Left lobe of liver (tissue), 2 donors: ENCODE measurements around the gene MORN1. TPM values are rescaled to one million over a fixed set of nuclear protein-coding genes. Genes with fewer than 3 reads are reported as not detected.

Experiments
- ATAC-seq: fragments of 200-7000 bp; cut with Tn5 transposase; one replicate; pipeline ENCODE4 v1.9.1; 2020; ENCODE audit warnings: mild to moderate bottlenecking, moderate library complexity
- DNase-seq: peaks from one replicate; pipeline ENCODE4 v3.0.0-alpha.2; 2020; ENCODE audit warnings: low spot score
- total RNA-seq: library from RNA; stranded (reverse); gene quantifications from one replicate; pipeline ENCODE4 v1.2.1, GENCODE V29; 2021
- donor health status: DM: no; HTN: no; CAD: no; lungs with moderate emphysema.
- donor health status: DM: no; HTN: yes; CAD: no.

MORN1 gene
- total RNA-seq, 1 donor from 2014 or later = 6.7 TPM

DNA sequence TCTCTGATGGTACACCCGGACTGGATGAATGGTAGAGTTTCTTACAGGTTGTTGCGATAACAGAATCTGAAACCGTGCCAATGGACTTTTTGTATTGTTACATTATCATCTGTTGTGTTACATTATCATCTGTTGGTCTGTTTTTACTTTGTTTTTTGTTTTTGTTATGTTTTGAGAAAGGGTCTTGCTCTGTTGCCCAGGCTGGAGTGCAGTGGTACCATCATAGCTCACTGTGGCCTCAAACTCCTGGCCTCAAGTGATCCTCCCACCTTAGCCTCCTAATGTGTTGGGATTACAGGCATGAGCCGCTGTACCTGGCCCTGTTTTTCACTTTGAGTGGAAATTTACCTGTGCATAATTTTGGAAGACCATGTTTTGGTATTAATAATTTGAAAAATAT is 31.2 kb upstream of the MORN1 start:
- DNase-seq = no peak
- no peak for ATAC-seq

DNA sequence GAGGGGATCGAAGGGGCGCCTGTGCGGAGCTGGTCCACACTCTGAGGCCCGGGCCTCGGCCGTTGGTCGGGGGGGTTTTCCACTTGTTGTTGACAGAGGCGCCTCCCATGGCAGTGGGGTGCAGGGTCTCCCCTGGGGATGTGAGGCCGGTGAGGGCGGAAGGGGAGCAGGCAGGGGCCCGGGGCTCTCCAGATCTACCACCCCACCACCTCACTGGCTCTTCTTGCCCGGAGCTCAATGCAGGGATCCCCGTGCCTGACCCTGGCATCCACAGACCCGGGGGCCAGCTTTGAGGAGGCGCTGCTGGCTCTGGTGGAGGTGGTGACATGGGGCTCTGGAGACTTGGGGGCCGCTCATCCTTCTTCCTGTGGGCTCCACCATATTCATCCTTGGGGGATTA is 28.1 kb upstream of the MORN1 start:
- ATAC-seq (no peak), DNase-seq (no peak)

DNA sequence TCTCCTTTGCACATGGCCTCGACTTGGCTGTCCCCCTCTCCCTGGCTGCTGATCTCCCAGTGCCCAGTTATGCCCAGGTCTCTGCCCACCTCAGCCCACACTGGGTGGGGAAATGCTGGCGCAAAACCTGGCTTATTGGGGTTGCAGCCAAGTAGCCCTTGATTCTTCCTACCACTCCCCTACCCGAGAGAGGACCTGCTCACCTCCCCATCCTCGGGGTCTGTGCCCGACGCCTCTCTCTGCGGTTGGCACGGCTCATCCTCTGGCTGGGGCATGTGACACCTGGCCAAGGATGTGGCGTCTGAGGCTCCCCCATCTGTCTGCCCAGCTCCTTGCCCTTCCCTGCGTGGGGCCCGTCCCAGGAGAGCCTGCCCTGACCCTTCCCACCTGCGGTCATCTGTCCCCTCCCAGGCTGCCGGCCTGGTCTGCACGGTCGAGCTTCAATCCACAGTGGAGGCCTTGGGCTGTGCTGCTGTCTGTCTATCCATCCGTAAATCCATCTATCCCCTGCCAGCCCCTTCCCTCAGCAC is 27.5 kb upstream of the MORN1 start:
- ATAC-seq (no peak), DNase-seq (no peak)

DNA sequence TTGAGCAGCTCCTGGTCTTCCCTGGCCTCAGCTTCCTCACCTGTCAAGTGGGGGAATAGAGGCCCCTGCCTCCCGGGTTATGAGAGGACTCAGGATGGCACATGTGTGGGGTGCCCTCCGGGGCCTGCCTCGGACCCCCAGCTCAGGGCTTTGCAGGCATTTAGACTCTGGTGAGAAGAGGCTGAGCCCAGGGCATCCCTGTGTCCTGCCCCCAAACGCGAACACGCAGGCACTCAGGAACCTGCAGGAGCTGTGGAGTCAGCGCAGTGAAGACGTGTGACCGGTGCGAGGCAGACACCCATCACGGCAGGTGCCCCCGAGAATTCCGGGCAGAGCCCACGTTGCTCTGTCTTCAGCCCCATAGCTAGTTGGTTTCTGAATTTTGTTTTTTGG is 26.5 kb upstream of the MORN1 start:
- DNase-seq = no peak
- no peak for ATAC-seq

DNA sequence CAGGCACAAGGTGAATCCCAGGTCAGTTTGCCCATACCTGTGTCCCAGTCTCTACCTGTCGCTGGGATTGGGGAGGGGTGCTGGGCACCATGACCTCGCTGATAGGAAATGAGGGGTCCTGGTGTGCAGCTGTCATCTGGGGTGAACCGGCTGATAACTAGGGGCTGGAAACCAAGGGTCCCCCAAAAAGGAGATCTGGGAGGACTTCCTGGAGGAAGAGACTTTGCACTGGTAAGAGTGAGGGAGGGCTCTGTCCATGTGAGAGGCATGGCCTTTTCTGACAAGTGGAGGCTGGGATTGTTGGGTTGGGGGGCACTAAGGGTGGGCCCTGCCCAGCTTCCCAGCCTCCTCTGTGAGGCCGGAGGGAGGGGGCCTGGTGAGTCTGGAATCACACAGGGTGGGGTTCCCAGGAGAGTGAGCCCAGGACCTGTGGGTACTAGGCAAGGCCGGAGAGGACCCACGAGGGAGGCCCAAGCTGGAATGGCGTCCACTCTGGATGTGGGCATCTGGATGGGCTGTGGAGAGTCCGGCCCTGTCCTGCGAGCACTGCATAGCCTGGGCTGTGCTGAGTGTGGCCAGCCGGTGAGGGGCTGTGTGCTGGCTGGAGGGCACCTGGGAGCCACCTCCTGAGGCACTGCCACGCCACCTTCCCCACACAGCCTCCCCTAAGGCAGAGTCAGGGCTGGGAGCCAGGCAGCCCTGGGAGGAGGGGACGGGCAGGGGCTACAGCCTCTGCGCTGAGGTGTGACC is 25.9 kb upstream of the MORN1 start:
- ATAC-seq = no peak

DNA sequence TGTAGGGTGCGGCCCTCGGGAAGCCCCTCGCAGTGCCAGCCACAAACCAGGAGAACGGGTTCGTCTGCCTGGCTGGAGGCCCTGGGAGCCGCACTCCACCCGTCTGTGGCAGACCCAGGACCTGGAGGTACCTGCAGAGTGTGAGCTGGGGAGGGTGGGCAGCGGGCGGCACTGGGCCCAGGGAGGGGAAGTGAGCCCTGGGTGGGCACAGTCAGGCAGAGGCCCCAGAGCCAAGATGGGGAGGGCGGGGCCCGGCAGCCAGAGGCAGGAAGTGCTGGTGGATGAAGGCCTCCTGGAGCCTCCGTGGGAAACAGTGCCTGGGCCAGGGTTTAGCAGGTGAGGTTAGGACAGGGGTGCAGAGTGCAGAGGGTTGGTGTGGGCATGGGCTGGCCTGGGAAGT is 25.0 kb upstream of the MORN1 start:
- DNase-seq = no peak

More for the DNA sequence above, 25.9 kb upstream of the MORN1 start:
- no peak for DNase-seq

DNA sequence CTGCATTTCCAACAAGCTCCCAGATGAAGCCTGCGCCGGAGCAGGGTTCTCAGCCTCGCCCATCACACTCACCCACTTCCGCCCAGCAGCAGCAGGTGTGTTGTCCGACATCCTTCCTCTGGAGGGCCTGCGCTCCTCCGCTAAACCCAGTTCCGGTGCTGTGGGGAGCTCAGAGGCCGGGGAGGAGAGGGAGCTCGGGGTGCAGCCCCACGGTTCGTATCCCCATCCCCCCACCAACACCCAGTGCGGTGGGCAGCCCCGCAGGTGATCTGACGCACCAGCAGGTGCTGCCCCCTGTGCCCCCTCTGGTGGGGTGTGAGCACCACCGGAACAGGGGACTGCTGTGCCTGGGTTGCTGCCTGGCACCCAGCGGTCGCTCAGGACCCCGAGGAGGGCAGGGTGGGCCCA is 24.5 kb upstream of the MORN1 start:
- no peak for ATAC-seq
- DNase-seq = no peak

More for the DNA sequence above, 25.0 kb upstream of the MORN1 start:
- ATAC-seq = no peak

DNA sequence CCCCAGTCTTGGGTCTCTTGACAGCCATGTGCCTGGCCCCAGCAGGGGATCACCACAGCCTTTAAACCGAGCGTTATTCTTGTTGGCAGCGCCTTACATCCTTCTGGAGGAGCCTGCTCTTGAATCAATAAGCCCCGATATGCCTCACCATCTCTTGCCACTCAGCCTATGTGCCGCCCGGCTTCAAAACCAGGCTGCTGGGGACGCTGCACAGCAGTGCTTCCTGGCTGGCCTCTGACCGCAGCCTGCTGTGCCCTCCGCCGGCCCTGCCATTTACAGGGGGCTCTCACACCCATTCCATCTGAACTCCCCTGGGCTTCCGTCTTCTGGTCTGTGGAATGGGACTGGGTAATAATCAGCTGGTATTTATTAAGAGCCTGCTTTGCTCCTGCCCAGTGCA is 24.0 kb upstream of the MORN1 start:
- DNase-seq (no peak), ATAC-seq (no peak)

DNA sequence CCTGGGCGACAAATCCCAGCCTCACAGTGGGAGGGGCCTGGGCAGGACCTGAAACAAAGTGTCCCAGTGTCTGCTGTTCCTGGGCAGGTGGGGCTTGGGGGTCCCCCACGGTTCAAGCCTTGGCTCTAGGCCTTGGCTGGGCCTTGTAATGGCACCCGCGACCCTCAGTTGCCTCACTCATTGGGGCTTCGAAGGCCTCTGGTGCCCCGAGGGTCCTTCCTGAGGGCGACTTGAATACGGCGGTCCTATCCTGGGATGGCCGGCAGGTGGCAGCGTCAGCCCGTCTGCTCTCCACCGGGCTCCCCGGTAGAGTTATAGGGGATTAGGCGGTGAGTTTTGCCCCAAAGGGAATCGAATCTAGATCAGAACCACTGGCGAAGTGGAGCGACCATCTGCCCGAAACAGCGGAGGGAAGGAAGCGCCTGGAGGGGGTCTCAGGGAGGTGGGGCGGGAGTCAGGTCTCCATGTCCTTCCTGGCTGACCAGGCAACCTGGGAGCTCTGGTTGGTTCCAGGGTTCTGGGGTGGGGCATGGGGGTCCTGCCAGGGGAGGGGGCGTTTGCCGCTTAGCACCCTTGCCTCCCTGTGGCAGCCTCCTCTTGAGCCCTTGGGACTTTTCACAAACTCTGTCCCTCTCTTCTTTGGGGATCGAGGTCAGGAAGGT is 23.1 kb upstream of the MORN1 start:
- DNase-seq = peak; percentile 77
- ATAC-seq = peak; percentile 45

DNA sequence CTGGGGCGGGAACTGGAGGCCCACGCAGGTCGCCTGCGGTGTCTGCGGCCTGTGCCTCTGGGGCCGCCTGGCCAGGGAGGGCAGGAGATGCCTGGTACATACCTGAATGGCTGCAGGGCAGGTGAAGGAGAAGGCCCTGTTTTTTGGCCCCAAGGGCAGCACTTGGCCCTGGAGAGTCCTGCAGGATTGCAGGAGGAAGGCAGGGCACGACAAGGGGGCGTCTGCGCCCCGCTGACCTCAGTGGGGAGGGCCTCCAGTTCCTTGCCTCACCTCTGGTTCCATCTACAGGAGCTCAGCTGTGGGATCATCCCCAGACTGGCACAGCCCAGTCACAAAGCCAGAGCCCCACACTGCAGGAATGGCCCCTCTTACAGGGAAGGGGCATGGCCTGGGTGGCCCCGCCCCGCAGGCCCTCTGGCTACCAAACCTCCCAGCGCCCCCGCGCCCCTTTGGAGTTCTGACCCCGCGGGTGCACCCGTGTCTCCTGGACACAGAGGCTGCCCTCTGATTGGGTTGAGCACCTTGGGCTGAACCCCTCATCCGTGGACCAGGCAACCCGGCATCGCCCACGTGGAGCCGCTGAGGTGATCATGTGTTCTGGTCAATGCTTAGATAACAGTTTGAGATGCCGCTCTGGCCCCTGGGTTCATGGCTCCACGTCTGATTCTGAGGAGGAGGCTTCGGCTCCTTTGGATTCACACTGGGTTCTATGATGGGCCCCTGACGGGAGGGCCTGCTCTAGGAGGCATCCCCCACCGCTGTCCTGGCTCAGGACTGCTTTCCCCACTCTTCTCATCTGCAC is 22.3 kb upstream of the MORN1 start:
- DNase-seq (peak; percentile 59), ATAC-seq (peak; percentile 1)

DNA sequence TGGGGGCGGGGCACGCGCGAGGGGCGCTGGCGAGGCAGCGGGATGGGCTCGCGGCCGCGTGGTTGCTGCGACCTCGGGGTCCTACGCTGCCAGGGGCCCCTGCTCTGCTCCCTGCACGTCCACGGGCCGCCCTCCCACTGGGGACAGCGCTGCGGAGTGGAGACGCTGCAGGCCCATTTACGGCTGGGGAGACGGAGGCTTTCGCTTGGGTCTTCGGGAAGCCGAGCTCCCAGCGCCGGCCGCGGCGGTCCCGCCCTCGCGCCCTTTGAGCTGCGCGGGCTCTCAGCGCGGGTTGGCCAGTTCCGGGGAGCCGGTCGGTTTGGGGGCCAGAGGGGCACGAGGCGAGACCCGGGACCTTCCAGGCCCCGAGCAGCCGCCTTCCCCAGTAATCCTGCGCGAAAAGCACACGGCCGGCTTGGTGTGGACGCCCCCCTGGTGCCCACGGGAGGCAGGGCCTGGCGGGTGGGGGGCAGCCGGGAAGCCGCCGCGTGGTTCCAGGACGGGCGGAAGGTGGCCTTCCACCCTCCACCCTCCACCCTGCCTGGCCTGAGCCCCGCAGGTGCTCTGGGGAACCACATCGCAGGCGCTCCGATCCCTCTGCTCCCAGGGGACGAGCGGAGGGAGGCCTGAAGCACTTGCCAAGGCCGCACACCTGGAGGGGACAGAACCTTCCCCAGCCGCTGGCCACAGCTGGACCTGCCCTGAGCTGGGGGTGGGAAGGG is 21.6 kb upstream of the MORN1 start:
- no peak for DNase-seq
- ATAC-seq = peak; percentile 53

DNA sequence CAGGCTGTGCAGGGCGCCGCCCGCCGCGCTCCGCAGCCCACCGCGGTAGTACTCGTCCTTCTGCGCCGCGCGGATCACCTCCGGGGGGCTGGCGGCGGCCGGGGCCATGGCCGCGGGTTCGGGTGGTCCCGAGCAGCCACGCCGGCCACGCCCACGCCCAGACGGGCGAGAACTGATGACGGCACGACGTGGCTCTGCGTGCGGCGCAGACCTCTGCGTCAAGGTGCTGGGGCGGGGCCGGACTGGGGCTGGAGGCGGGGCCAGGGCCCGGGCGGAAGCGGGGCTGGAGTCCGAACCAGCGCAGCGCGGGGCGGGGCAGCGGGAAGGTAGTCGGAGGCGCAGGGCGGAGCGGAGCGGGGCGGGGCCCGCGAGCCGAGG is 21.0 kb upstream of the MORN1 start, which contains the start of gene PEX10:
Gene PEX10 (minus strand): TSS at position 170 of the 378 bp plus-strand sequence. CDS start 62 bp downstream, at position 108.
- DNase-seq = peak; percentile 99
- ATAC-seq = peak; percentile 83

DNA sequence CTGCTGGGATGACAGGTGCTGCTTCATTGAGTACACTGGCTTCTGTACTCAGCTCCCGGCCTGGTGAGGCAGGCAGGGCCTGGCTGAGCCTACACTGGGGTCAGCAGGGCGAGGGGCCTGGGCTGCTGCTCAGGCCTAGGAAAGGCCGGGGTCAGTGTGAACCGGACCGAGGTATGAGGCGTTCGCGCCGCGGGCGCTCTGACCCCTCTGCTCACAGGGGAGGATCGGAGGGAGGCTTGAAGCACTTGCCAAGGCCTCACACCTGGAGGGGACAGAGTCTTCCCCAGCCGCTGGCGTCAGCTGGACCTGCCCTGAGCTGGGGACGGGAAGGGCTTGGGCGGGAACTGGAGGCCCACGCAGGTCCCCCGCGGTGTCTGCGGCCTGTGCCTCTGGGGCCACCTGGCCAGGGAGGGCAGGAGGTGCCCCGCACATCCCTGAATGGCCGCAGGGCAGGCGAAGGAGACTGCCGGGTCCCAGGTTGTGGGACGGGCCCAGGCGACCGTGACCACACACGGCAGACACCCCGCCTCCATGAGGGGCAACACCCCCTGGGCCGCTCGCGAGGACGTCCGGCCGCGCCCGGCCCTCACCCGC is 20.5 kb upstream of the MORN1 start:
- ATAC-seq = peak; percentile 2

DNA sequence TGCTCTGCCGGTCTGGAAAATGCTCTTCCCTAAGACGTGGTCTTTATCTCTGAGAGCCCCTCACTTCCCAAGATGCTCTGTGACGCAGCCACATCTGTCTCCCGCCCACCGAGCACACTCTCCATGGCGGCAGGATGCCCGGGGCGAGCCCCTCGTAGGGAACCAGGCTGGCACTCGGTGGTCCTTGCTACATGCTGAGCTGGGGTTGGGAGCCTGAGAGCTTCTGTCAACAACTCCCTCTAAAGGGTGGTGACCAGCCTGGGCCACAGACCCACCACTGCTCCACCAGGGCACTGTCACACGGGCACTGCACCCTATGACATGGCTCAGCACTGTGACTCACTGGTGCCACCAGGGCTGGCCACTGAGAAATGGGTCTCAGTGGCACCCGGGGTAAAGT is 18.4 kb upstream of the MORN1 start:
- ATAC-seq = no peak

More for the DNA sequence above, 20.5 kb upstream of the MORN1 start:
- DNase-seq = no peak

DNA sequence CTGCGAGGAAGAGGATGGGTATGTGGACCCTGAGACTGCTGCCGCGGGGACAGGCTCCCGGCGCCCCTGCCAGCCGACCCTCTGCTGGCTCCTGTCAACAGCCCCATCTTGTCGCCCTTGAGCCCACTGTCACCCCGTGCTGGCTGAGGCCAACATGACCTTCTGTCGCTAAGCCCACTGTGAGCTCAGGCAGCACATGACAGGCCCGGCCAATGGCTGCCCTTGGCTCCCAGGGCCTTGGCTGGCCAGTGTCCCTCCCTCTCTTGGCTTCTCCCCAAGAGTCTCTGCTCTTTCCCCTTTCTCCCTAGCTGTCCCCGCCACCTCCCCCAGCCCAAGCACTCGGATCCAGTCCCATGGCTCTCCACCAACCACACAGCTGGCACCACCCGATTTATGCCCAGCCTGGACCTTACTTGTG is 17.5 kb upstream of the MORN1 start:
- peak; percentile 92 for DNase-seq
- peak; percentile 60 for ATAC-seq

More for the DNA sequence above, 18.4 kb upstream of the MORN1 start:
- no peak for DNase-seq

DNA sequence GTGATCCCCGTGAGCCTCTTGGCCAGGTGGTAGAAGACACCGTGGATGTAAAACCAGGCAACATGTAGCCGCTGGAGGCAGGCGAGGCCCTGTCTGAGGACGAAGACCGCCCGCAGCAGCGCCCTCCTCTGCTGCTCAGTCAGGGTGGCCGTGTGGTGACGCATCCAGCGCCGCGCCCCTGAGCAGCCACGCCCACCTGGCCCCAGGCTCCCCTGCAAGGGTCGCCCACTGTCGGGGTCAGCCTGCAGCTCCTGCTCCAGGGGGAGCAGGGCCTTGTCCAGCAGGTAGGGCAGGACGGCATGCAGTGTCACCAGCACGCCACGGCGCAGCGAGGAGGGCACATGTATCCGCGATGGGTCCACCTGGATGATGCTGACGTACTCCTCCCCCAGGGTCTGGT is 17.1 kb upstream of the MORN1 start:
- ATAC-seq = no peak
- DNase-seq = no peak

DNA sequence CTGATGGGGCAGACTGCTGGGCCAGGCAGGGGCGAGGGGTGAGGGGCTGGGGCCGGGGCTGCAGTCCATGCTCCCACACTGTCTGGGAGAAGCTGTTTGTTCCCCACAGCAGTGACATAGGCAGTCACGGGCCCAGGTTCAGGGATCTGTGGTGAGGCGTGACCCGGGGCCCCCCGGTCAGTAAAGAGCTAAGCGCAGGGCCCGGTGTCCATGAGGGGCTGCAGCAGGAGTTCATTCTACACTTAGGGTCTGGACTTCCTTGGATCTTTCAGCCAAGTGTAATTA is 16.6 kb upstream of the MORN1 start:
- DNase-seq = no peak
- no peak for ATAC-seq

DNA sequence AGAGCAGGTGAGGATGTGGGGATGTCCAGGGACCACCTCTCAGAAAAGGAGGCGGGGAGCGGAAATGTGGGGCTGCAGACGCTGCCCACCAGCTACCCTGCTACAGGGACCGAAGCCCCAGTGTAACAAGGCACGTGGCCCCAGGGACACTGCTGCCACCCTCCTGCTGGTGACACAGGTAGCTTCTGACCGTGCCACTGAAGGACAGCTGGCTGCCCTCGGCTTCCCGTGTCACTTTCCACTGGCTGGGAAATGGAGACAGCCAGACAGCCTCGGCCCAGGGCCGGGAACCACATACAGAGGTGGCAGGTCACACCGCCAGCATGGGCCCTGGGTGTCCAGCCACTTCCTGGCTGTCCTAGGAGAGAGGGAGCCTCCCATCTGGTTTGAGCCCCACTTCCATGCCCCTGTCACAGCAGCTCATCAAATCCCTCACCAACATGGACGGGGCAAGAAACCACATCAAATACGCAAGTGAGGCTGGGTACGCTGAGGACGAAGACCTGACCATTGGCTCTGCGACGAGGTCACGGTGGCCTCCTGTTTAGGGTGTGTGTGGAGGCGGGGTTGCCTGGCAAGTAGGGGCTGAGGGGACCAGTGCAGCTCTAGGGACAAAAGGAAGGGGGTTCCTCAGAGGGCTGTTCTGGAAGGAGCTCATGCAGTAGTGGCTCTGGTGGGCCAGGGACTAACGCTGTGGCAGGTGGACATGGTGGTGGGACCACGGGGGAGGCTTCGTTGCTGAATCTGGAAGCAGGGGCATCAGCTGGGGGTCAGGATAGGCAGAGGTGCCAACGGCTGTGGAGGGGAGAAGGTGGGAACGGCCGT is 16.0 kb upstream of the MORN1 start:
- DNase-seq (peak; percentile 68), ATAC-seq (peak; percentile 50)

DNA sequence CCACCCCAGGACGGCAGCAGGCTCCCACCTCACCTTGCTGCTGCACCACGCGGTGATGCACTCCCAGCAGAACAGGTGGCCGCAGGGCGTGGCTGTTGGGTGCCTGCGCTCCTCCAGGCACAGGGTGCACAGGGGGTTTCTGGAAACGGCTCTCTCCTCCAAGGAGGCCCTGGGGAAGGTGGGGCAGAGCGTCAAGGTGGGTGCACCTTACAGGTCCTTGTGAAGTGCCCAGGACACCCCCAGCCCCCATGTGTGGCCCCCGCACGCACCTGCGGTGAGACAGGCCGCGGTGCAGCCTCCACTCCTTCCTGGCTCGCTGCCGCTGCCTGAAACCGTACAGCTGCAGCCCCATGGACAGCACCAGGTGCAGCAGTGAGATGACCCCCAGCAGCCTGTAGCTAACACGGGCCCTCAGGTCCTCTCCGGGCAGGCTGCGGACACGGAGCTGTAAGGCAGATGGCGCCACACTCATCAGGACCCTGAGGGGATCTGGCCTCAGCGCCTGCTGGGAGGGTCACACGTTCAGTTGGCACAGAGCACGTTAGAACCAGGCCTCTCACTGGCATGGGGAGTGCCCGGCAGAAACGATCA is 15.2 kb upstream of the MORN1 start:
- no peak for ATAC-seq
- DNase-seq = no peak
